GM12878 (cell line): Measurements from ENCODE around the gene CCDC200. TPM values are rescaled to one million over a fixed set of nuclear protein-coding genes. Genes with fewer than 3 reads are reported as not detected.

Experiments used
- ATAC-seq: fragments of 200-7000 bp; cut with Tn5 transposase; 3 replicates; pipeline ENCODE4 v1.9.1; 2020; ENCODE audit warnings: mild to moderate bottlenecking, moderate library complexity
- BruUV-seq: library from RNA; stranded (reverse); fragments of 400-500 nt; replicated peaks from 2 replicates; lab custom pipeline; 2021; lab: Mats Ljungman, UMichigan
- CTCF ChIA-PET: fragments of 300-600 bp; sonication (Branson Sonifier 250); formaldehyde crosslinking; extraction: SDS; loops from one replicate; lab custom pipeline; 2021; ENCODE audit warnings: inconsistent platforms; lab: Yijun Ruan, JAX
- POLR2A ChIA-PET: fragments of 350-600 bp; formaldehyde crosslinking; extraction: SDS; loops from one replicate; lab custom pipeline; 2021; ENCODE audit warnings: inconsistent platforms; lab: Charles Lee
- RAD21 ChIA-PET: fragments of 300-600 bp; sonication (Branson Sonifier 250); formaldehyde crosslinking; loops from one replicate; lab custom pipeline; 2023; ENCODE audit warnings: antibody characterized with exemption; ENCODE audit not compliant: unreplicated experiment; lab: Charles Lee
- SMC1A ChIA-PET: fragments of 300-600 bp; sonication (Branson Sonifier 250); formaldehyde crosslinking; loops from one replicate; lab custom pipeline; 2023; ENCODE audit not compliant: unreplicated experiment, uncharacterized antibody; lab: Charles Lee
- DNase-seq: peaks from one replicate; pipeline ENCODE4 v3.0.0-alpha.2; 2011; ENCODE audit warnings: low read depth, low spot score
- FAIRE-seq: peaks from 3 replicates; lab custom pipeline; 2011; peaks lifted over from hg19 to GRCh38; lab: Jason Lieb, UNC
- H2AFZ ChIP-seq: 2 replicates; pipeline ENCODE4 v1.6.0; 2011; ENCODE audit warnings: low read depth, low read length, control low read depth; ENCODE audit not compliant: control insufficient read depth
- H3K27ac ChIP-seq: 2 replicates; pipeline ENCODE4 v1.5.1; 2011; ENCODE audit warnings: control low read depth; ENCODE audit not compliant: control insufficient read depth, insufficient read depth
- H3K27me3 ChIP-seq, 2 experiments: replicated peaks in 1 of 2; 2 replicates each; pipeline versions ENCODE4 v1.6.0 to v1.6.1; 2011; ENCODE audit warnings: low read length in 1 of 2; ENCODE audit not compliant: control insufficient read depth in 2 of 2, insufficient read depth in 2 of 2
- H3K36me3 ChIP-seq, 2 experiments: 2 replicates each; pipeline ENCODE4 v1.5.1; 2011; ENCODE audit warnings: low read length in 1 of 2; ENCODE audit not compliant: control insufficient read depth in 2 of 2, insufficient read depth in 2 of 2
- H3K4me1 ChIP-seq: 2 replicates; pipeline ENCODE4 v1.6.1; 2011; ENCODE audit warnings: mild to moderate bottlenecking, low read length, moderate library complexity, mixed read lengths; ENCODE audit not compliant: control insufficient read depth, insufficient read depth
- H3K4me2 ChIP-seq: 2 replicates; pipeline ENCODE4 v1.6.0; 2011; ENCODE audit warnings: control low read depth; ENCODE audit not compliant: control insufficient read depth, insufficient read depth
- H3K4me3 ChIP-seq: fragments of 200-600 bp; sonication (generic); 2 replicates; pipeline ENCODE4 v1.5.1; 2016
- H3K79me2 ChIP-seq: 2 replicates; pipeline ENCODE4 v1.6.0; 2011; ENCODE audit warnings: low read length; ENCODE audit not compliant: control insufficient read depth, insufficient read depth
- H3K9ac ChIP-seq: 2 replicates; pipeline ENCODE4 v1.8.0; 2011; ENCODE audit warnings: low read length, control low read depth, mixed read lengths; ENCODE audit not compliant: control insufficient read depth, insufficient read depth
- H3K9me3 ChIP-seq: replicated peaks from 3 replicates; pipeline ENCODE4 v1.5.1; 2011; ENCODE audit warnings: mild to moderate bottlenecking, low read length; ENCODE audit not compliant: control insufficient read depth, insufficient read depth
- H4K20me1 ChIP-seq: 2 replicates; pipeline ENCODE4 v1.6.0; 2011; ENCODE audit not compliant: control insufficient read depth, insufficient read depth
- DPF2 ChIP-seq: fragments of 450-650 bp; IDR thresholded peaks from 2 replicates; pipeline ENCODE4 v1.6.1; 2017; ENCODE audit warnings: mild to moderate bottlenecking
- EGR1 ChIP-seq, 2 experiments: IDR thresholded peaks; 1 replicate in 1 of 2; 2 replicates in 1 of 2; pipeline ENCODE4 v1.6.1; 2011 to 2012; ENCODE audit warnings: low read depth in 2 of 2, low read length in 2 of 2, borderline replicate concordance in 1 of 2, mild to moderate bottlenecking in 1 of 2, moderate library complexity in 1 of 2
- FOXM1 ChIP-seq: IDR thresholded peaks from 2 replicates; pipeline ENCODE4 v1.6.1; 2012; ENCODE audit warnings: low read depth, mild to moderate bottlenecking, inconsistent platforms, low read length, moderate library complexity
- LARP7 ChIP-seq: fragments of 450-650 bp; IDR thresholded peaks from 2 replicates; pipeline ENCODE4 v1.6.1; 2017; ENCODE audit warnings: mild to moderate bottlenecking
- NFXL1 ChIP-seq: fragments of 450-650 bp; IDR thresholded peaks from 2 replicates; pipeline ENCODE4 v1.6.1; 2017; ENCODE audit warnings: antibody characterized with exemption, mild to moderate bottlenecking, borderline replicate concordance
- NRF1 ChIP-seq: conservative IDR thresholded peaks from 2 replicates; pipeline ENCODE4 v1.6.1; 2011; ENCODE audit warnings: mild to moderate bottlenecking, low read depth, low read length, improper control_type of control experiment
- POLR2A ChIP-seq: IDR thresholded peaks from 2 replicates; pipeline ENCODE4 v1.6.1; 2011; ENCODE audit warnings: low read depth, mild to moderate bottlenecking, low read length
- POLR2AphosphoS5 ChIP-seq: IDR thresholded peaks from 2 replicates; pipeline ENCODE4 v1.6.1; 2011; ENCODE audit warnings: mild to moderate bottlenecking, low read length, inconsistent platforms
- ZNF207 ChIP-seq: fragments of 450-650 bp; IDR thresholded peaks from 2 replicates; pipeline ENCODE4 v1.6.1; 2014; ENCODE audit warnings: antibody characterized with exemption, mild to moderate bottlenecking, borderline replicate concordance
- WGBS: methylation state at CpG from one replicate; pipeline ENCODE4 v1.1.6; 2016; ENCODE audit warnings: low lambda C conversion rate; ENCODE audit not compliant: insufficient replicate concordance, insufficient coverage; ENCODE audit errors: missing lambda C conversion rate; 5-methylcytosine and 5-hydroxymethylcytosine counted together
- in situ Hi-C: fragments of 300-500 bp; cut with MboI; formaldehyde crosslinking; loops from 9 replicates; pipeline ENCODE4 v1.14.3; 2018; ENCODE audit warnings: mixed read lengths
- intact Hi-C: fragments of 100-400 bp; cut with micrococcal nuclease; formaldehyde crosslinking; loops from one replicate; pipeline ENCODE4 v1.14.2; 2022; ENCODE audit not compliant: unreplicated experiment
- polyA plus RNA-seq, 11 experiments: library from polyadenylated mRNA; depleted of rRNA in 4 of 11; unstranded in 6 of 11; stranded (reverse) in 5 of 11; fragments of >200 nt; fragmentation: Nextera tagmentation in 4 of 11; fragmentation: Illumina TruSeq in 1 of 11; extraction: Ambion mirVana in 4 of 11; extraction: Trizol in 1 of 11; gene quantifications; 1 replicate in 1 of 11; 2 replicates in 10 of 11; pipeline versions ENCODE4 v1.2.1 to v1.2.3, GENCODE V29; 2011 to 2016; ENCODE audit warnings: inconsistent platforms in 2 of 11, missing spikeins in 2 of 11, low read depth in 1 of 11
- total RNA-seq, 4 experiments: library from RNA; depleted of rRNA in 3 of 4; stranded (reverse); fragments of >200 nt in 3 of 4; fragmentation: Illumina TruSeq in 1 of 4; extraction: Trizol in 1 of 4; gene quantifications; 2 replicates each; pipeline versions ENCODE4 v1.2.1 to v1.2.3, GENCODE V29; 2013 to 2021

CCDC200 gene
- total and polyA plus RNA-seq, 10 of the 15 experiments (the other 5 are each of a cell fraction or from before 2014, with no cell fraction given) = 0.46 to 3.9 (median 2.7) TPM; not detected in 6

DNA sequence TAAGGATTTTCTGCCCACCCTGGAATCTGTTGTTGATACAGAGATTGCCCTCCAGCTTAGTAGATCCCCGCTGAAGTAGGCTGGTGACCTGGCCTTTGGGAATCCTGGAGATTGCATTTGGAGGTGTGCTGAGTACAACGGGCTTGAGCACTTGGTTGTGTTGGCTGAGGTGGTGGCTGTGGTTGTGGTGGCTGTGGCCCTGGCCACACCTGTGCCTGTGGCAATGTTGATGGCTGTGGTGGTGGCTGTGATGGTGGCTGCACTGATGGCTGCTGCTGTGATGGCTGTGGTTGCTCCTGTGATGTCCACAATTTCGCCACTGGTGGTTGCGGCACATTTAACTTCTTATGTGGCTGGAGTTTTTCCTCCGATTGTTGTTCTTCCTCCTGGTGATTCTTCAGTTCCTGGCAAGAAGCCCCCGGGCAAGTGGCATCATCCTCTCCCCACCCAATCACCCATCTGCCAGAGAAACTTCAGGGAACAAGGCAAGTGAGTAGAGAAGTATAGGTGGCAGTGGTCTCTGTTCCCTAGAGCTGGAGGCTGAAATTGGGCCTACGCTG is 4.2 kb downstream of the CCDC200 start:
- 86% methylated on average over 7 of the region's 7 CpGs for WGBS
- Histone ChIP-seq H3K4me1 (no peaks in the 10 kb centered on the region), H2AFZ (no peak overlapping the region), H4K20me1 (no peaks in the 10 kb centered on the region), H3K9me3 (no peaks in the 10 kb centered on the region), H3K79me2 (no peaks in the 10 kb centered on the region), H3K36me3 (no peaks in the 10 kb centered on the region; a peak in 1 of 4 replicates), H3K27ac (no peak overlapping the region), H3K27me3 (no peaks in the 10 kb centered on the region), H3K9ac (no peak overlapping the region), H3K4me3 (no peak overlapping the region), H3K4me2 (no peak overlapping the region)
- ChIA-PET CTCF (interaction anchor here (0.6 kb wide), 1 partner anchor 95 kb away, joined by 3 read pairs; no protein-coding TSS in a partner anchor), SMC1A (interaction anchor here (0.8 to 1.2 kb wide), 2 partner anchors 12 to 46 kb away, joined by 3 read pairs; partner anchors contain the start of gene TMEM106A), RAD21 (no interaction called here), POLR2A (no interaction called here)
- FAIRE-seq (no peak), DNase-seq (no peak), ATAC-seq (no peak)
- in situ Hi-C loops (loop anchor here (25.0 kb wide), 7 partner anchors 438 to 1638 kb away; partner anchors contain the start of genes DNAJC7, EIF1, HDAC5 and MEOX1), intact Hi-C loops (no loop called here)
- BruUV-seq = no TSS peak
- TF ChIP-seq LARP7 (no peak), NFXL1 (no peak), DPF2 (no peak), NRF1 (no peak)

DNA sequence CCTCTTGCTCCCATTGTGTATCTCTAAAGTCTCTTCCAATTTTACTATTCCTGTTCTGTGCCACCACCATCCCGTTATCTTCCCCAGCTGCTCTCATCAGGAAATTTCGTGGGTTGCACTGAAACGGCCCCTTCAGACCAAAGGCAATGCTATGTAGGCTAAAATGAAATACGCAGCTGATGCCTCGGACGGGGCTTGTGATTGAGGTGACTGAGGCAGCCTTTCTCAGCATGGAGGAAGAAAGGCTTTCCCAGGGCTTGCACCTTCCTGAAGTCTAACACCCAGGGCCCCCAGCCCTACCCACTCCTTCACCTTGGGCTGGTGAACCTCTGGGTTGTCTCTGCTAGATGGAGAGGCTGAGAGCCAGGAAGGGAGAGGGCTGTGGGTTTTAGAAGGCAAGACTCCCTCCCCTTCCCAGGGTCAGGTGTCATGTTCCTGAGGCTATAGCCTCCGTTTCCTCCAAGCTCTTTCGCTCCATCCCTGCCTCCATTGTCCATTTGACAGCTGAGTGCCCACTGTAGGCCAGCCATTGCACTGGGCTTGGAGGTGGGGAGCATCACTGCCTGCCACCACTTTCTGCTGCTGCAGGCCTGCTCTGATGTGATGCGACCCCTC is 7.8 kb downstream of the CCDC200 start:
- Histone ChIP-seq H3K79me2 (no peaks in the 10 kb centered on the region), H3K4me2 (no peak overlapping the region), H3K36me3 (peaks cover 2 to 9% of the 10 kb centered on the region in 2 experiments; a peak in 3 of 4 replicates), H3K27me3 (no peaks in the 10 kb centered on the region), H4K20me1 (no peaks in the 10 kb centered on the region), H3K4me3 (no peak overlapping the region), H3K9ac (no peak overlapping the region), H3K4me1 (no peaks in the 10 kb centered on the region), H3K9me3 (no peaks in the 10 kb centered on the region), H2AFZ (no peak overlapping the region), H3K27ac (no peak overlapping the region)
- WGBS = 97% methylated on average over 9 of the region's 9 CpGs
- ChIA-PET CTCF (interaction anchor here (0.5 kb wide), 1 partner anchor 494 kb away, joined by 4 read pairs; no protein-coding TSS in a partner anchor), SMC1A (no interaction called here), RAD21 (no interaction called here), POLR2A (no interaction called here)
- no TSS peak for BruUV-seq
- ATAC-seq (no peak), FAIRE-seq (no peak), DNase-seq (no peak)
- intact Hi-C loops = no loop called here
- TF ChIP-seq EGR1 (IDR thresholded peaks at IDR 0.05; ENCODE audit: borderline replicate concordance in 1 of 2, low read depth in 2 of 2, low read length in 2 of 2) (no peak), FOXM1 (no peak), ZNF207 (no peak), POLR2AphosphoS5 (no peak), POLR2A (peak; percentile 20; the same call in 1 of the 2 replicates)
- in situ Hi-C loops = loop anchor here (25.0 kb wide), 7 partner anchors 442 to 1642 kb away; partner anchors contain the start of genes DNAJC7, EIF1, HDAC5 and MEOX1
